Measurements from ENCODE around the gene STOM. TPM values are rescaled to one million over a fixed set of nuclear protein-coding genes. Genes with fewer than 3 reads are reported as not detected.

The STOM gene
- total and polyA plus RNA-seq, 2 donors (not counting 1 experiment from before 2014, with no cell fraction given): 2.7 to 6.1 TPM

DNA sequence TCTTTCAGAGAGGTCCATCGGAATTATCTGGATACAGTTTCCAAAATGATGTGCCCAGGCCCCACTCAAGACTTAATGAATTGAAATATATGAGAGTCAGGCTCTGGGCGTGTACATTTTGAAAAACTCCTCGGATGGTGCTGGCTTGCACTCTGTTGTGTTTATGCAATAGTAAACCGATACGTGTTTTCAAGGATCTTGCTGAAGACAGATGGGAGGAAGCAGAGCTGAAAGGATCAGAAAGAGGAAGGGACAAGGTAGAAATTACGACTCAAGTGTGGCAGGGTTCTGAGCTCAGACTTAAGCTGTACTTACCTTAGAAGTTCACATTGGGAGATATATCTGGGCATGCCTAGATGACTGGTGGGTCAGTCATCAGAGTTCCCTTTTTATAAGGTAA is 13.7 kb upstream of the STOM start:
- no peak for ATAC-seq (ENCODE audit: low read depth)
- Histone ChIP-seq H3K4me1 (ENCODE audit: control insufficient read depth in 2 of 2, insufficient read depth in 2 of 2, low read length in 2 of 2) (no peaks in the 10 kb centered on the region), H3K27ac (ENCODE audit: low read length in 2 of 2) (no peak overlapping the region), H3K27me3 (replicated peaks in 1 of 4; ENCODE audit: control extremely low read depth in 1 of 4, control insufficient read depth in 3 of 4, insufficient read depth in 4 of 4, low read length in 3 of 4) (no peaks in the 10 kb centered on the region), H3K9me3 (ENCODE audit: control extremely low read depth in 1 of 3, control insufficient read depth in 2 of 3, insufficient read depth in 1 of 3, low read length in 2 of 3) (no peaks in the 10 kb centered on the region), H3K79me2 (ENCODE audit: control insufficient read depth, insufficient read depth, low read length) (no peaks in the 10 kb centered on the region), H4K20me1 (ENCODE audit: control insufficient read depth, insufficient read depth, low read length, poor library complexity, severe bottlenecking) (no peaks in the 10 kb centered on the region), H3K36me3 (replicated peaks in 1 of 2; ENCODE audit: control extremely low read depth in 1 of 2, control insufficient read depth in 1 of 2, extremely low read depth in 1 of 2, insufficient read depth in 2 of 2, low read length in 1 of 2) (no peaks in the 10 kb centered on the region), H3K9ac (ENCODE audit: low read length) (no peak overlapping the region), H3K4me2 (replicated peaks; ENCODE audit: low read depth, low read length, poor library complexity, severe bottlenecking) (no peak overlapping the region), H2AFZ (ENCODE audit: insufficient read depth, low read depth, low read length, poor library complexity, severe bottlenecking) (no peak overlapping the region), H3K4me3 (ENCODE audit: control extremely low read depth in 1 of 5, extremely low read depth in 1 of 5, insufficient read depth in 1 of 5, low read depth in 2 of 5, low read length in 4 of 5) (no peak overlapping the region)
- POLR2A ChIA-PET: no interaction called here
- no peaks in the 10 kb centered on the region for H3K4me1 Mint-ChIP-seq
- 33% methylated on average over 5 of the region's 6 CpGs for WGBS (ENCODE audit: insufficient coverage)
- no peak overlapping the region for H3K27ac Mint-ChIP-seq
- H3K27me3 Mint-ChIP-seq: no peaks in the 10 kb centered on the region
- intact Hi-C loops (cut with micrococcal nuclease): no loop called here
- H3K4me3 Mint-ChIP-seq: no peak overlapping the region
- no peak for DNase-seq
- CTCF ChIA-PET: interaction anchor here (0.6 to 13.8 kb wide), 2 partner anchors 64 to 433 kb away, joined by 3 to 85 read pairs; no protein-coding TSS in a partner anchor
- no peaks in the 10 kb centered on the region for H3K9me3 Mint-ChIP-seq (ENCODE audit: insufficient read depth)
- no peak for TF ChIP-seq EZH2 (IDR thresholded peaks at IDR 0.05; ENCODE audit: borderline replicate concordance, insufficient read depth, low read depth, low read length, poor library complexity, severe bottlenecking)
- TF ChIP-seq, protein P1, sequence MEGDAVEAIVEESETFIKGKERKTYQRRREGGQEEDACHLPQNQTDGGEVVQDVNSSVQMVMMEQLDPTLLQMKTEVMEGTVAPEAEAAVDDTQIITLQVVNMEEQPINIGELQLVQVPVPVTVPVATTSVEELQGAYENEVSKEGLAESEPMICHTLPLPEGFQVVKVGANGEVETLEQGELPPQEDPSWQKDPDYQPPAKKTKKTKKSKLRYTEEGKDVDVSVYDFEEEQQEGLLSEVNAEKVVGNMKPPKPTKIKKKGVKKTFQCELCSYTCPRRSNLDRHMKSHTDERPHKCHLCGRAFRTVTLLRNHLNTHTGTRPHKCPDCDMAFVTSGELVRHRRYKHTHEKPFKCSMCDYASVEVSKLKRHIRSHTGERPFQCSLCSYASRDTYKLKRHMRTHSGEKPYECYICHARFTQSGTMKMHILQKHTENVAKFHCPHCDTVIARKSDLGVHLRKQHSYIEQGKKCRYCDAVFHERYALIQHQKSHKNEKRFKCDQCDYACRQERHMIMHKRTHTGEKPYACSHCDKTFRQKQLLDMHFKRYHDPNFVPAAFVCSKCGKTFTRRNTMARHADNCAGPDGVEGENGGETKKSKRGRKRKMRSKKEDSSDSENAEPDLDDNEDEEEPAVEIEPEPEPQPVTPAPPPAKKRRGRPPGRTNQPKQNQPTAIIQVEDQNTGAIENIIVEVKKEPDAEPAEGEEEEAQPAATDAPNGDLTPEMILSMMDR (IDR thresholded peaks at IDR 0.05): no peak

DNA sequence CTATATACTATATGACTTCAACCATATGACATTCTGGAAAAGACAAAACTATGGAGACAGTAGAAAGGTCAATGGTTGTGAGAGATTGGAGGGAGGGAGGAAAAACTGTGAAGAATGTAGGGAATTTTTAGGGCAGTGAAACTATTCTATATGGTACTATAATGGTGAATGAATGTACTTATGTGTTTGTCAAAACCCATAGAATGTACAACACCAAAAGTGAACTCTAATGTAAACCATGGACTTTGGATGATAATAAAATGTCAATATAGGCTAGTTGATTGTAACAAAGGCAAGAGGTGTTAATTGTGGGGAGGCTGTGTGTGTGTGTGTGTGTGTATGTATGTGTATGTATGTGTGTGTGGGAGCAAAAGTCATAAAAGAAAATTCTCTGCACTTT is 10.8 kb upstream of the STOM start:
- ChIA-PET POLR2A (no interaction called here), CTCF (interaction anchor here (0.7 to 1.6 kb wide), 3 partner anchors 17 to 155 kb away, joined by 3 to 7 read pairs (median 4); no protein-coding TSS in a partner anchor)
- intact Hi-C loops (cut with micrococcal nuclease): no loop called here
- no peak for TF ChIP-seq EZH2 (IDR thresholded peaks at IDR 0.05; ENCODE audit: borderline replicate concordance, insufficient read depth, low read depth, low read length, poor library complexity, severe bottlenecking)
- TF ChIP-seq, protein P1 (IDR thresholded peaks at IDR 0.05): no peak
- Mint-ChIP-seq H3K27ac (no peak overlapping the region), H3K4me1 (no peaks in the 10 kb centered on the region), H3K9me3 (ENCODE audit: insufficient read depth) (no peaks in the 10 kb centered on the region), H3K4me3 (no peak overlapping the region), H3K27me3 (no peaks in the 10 kb centered on the region)
- ATAC-seq (ENCODE audit: low read depth) (no peak), DNase-seq (no peak)
- H3K9me3 ChIP-seq (ENCODE audit: control extremely low read depth in 1 of 3, control insufficient read depth in 2 of 3, insufficient read depth in 1 of 3, low read length in 2 of 3): no peaks in the 10 kb centered on the region
- H3K27ac ChIP-seq (ENCODE audit: low read length in 2 of 2): no peak overlapping the region
- no peak overlapping the region for H3K9ac ChIP-seq (ENCODE audit: low read length)
- no peaks in the 10 kb centered on the region for H3K79me2 ChIP-seq (ENCODE audit: control insufficient read depth, insufficient read depth, low read length)
- no peaks in the 10 kb centered on the region for H4K20me1 ChIP-seq (ENCODE audit: control insufficient read depth, insufficient read depth, low read length, poor library complexity, severe bottlenecking)
- H2AFZ ChIP-seq (ENCODE audit: insufficient read depth, low read depth, low read length, poor library complexity, severe bottlenecking): no peak overlapping the region
- H3K36me3 ChIP-seq (replicated peaks in 1 of 2; ENCODE audit: control extremely low read depth in 1 of 2, control insufficient read depth in 1 of 2, extremely low read depth in 1 of 2, insufficient read depth in 2 of 2, low read length in 1 of 2): no peaks in the 10 kb centered on the region
- H3K4me2 ChIP-seq (replicated peaks; ENCODE audit: low read depth, low read length, poor library complexity, severe bottlenecking): no peak overlapping the region
- H3K4me1 ChIP-seq (ENCODE audit: control insufficient read depth in 2 of 2, insufficient read depth in 2 of 2, low read length in 2 of 2): no peaks in the 10 kb centered on the region
- H3K27me3 ChIP-seq (replicated peaks in 1 of 4; ENCODE audit: control extremely low read depth in 1 of 4, control insufficient read depth in 3 of 4, insufficient read depth in 4 of 4, low read length in 3 of 4): no peaks in the 10 kb centered on the region
- no peak overlapping the region for H3K4me3 ChIP-seq (ENCODE audit: control extremely low read depth in 1 of 5, extremely low read depth in 1 of 5, insufficient read depth in 1 of 5, low read depth in 2 of 5, low read length in 4 of 5)

All from B cell (primary cell).